Caki2 (cell line): Measurements from ENCODE around the gene SPACA9. TPM values are rescaled to one million over a fixed set of nuclear protein-coding genes. Genes with fewer than 3 reads are reported as not detected.

Source experiments
- DNase-seq: peaks from one replicate; pipeline ENCODE4 v3.0.0-alpha.2; 2015; ENCODE audit warnings: low read depth
- in situ Hi-C: cut with HindIII; loops from 2 replicates; pipeline ENCODE4 v1.10.0; 2016; ENCODE audit warnings: low sequenced_read_pairs, low pct_unique_long_range_greater_than_20kb, mixed read lengths
- total RNA-seq: library from RNA; depleted of rRNA; stranded (reverse); fragments of >200 nt; shearing (Covaris generic); gene quantifications from 2 replicates; pipeline ENCODE4 v1.2.3, GENCODE V29; 2014; ENCODE audit warnings: low replicate concordance

SPACA9 gene
- total RNA-seq, 1 experiment from 2014 or later, result 2.2 TPM

DNA sequence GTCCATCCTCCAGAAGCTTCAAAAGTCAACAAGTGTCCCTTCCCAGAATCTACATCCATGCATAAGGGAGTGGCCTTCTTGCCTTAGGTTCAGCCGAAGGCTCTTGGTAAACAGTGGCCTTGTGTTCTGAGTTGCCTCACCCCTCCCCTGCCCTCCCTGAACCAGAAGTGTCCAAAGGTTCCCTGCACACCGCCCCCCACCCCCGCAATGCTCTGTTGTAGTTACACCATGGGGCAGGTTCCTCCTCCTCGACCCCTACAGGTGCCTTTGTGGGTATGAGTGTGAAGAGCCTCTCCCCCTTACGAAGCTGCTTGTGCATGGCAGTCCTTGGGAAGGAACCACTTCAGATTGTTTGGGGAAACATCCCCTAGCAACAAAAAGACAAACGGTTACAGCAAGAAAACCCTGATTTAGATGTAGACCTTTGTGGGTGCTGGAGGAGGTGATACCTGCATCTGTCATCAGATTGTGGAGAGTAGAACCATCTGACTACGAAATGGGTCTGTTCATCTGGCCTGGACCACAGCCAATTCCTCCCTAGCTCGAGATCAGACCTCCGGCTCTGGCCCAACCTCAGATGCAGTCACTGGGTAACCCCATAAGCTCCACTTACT, 7.1 kb downstream of the SPACA9 start:
- in situ Hi-C loops, result no loop called here
- no peak for DNase-seq

DNA sequence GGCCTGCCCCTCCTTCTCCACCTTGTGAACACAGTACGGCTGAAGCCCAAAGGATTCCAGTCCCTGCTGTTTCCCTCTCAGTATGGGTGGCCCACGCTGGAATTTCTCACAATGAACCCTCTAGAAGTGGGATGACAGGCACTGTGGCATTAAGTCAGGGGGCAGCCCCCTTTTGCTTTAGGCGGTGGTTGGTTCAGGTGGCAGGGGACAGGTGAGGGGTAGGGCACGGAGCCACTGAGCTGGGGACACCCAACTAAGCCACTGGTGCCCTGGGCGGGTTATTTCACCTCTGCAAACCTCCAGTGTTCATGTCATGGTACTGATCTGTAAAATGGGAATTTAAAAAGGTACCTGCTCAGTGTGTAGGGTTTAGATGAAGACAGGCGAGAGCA, 7.6 kb downstream of the SPACA9 start:
- in situ Hi-C loops, result no loop called here
- no peak for DNase-seq

DNA sequence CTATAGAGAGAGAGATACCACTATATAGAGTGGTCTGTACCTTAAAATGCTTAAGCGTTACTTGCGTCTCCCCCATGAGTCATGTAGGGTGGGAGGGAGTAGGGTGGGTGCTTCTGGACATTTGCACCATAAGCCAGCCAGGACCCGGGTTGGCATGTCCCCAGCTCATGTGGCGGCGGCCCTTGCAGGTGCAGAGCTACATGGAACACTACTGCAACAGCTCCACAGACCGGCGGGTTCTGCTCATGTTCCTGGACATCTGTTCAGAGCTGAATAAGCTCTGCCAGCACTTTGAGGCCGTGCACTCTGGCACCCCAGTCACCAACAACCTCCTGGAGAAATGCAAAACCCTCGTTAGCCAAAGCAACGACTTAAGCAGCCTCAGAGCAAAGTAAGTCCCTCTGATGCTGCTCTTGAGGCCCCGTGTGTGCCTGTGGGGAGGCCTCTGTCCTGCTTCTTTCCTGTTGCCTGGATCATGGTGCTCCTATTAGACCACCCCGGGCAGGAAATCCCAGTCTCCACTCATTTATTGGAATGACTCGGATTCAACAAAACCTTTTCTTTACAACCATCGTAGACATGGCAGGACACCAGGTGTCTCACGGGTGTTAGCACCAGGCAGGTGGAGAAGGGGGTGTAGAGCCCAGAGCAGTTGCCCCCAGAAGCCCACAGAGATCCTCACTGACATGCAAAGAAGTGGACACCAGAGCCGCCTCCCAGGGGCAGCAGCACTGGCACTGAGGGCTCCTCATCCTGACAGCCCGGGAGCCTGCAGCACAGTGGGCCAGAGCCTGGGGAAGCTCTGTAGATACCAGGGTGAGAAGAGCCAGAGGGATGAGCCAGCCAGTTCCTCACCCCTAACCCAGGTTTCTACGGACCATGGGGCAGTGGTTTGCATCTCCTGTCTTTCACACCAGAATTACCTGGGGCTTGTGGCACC, 8.8 kb downstream of the SPACA9 start:
- in situ Hi-C loops, result no loop called here
- no peak for DNase-seq

DNA sequence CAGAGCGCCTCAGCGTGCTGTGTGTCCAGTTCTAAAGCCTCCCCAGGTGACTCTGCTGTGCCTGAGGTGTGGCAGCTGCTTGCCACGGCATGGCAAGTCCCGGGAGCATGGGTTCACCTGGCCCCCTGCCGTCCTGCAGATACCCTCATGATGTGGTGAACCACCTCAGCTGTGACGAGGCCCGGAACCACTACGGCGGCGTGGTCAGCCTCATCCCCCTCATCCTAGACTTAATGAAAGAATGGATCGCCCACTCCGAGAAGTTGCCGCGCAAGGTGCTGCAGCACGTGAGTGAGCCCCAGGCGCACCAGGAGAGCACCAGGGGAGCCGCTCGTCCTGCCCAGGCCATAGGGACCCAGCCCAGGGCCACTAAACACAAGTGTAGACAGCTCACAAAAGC, 9.5 kb downstream of the SPACA9 start:
- in situ Hi-C loops, result no loop called here
- no peak for DNase-seq

DNA sequence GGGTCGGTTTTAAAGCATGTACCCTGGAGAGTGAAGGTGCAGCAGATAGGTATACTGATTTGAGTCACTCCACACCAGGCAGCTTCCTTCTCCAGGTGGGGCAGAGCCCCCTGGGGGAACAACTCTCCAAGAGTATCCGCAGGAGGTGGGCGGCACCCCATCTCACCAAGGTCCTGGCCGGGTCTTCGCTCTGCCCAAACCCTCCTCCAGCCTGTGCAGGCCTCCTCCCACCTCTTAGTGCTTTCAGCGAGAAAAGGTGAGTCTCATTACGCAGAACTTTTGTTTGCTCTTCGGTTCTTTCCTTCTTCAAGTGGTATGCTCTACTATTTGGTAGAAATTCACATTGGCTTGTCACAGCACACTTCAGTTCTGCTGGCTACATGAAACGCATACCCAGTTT, 13.7 kb downstream of the SPACA9 start:
- DNase-seq, result no peak
- in situ Hi-C loops, result no loop called here

DNA sequence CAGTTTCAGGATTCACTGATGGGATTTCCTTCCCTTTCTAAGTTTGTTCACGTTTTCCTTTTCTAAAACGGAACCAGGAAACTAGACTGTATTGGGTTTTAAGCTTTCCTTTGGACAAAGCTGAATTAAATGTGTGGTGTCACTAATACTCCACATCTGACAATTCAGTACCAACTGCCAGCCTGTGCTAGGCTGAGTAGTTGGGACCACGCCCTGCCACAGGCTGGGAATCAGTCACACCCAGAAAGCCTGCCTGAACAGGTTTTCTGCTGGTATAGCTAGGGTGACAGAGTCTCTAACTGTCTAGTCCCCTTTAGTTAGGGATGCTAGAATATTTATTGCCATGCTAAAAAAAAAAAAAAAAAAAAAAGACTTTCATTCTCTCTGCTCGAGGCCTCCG, 15.6 kb downstream of the SPACA9 start:
- DNase-seq, result no peak
- in situ Hi-C loops, result no loop called here

DNA sequence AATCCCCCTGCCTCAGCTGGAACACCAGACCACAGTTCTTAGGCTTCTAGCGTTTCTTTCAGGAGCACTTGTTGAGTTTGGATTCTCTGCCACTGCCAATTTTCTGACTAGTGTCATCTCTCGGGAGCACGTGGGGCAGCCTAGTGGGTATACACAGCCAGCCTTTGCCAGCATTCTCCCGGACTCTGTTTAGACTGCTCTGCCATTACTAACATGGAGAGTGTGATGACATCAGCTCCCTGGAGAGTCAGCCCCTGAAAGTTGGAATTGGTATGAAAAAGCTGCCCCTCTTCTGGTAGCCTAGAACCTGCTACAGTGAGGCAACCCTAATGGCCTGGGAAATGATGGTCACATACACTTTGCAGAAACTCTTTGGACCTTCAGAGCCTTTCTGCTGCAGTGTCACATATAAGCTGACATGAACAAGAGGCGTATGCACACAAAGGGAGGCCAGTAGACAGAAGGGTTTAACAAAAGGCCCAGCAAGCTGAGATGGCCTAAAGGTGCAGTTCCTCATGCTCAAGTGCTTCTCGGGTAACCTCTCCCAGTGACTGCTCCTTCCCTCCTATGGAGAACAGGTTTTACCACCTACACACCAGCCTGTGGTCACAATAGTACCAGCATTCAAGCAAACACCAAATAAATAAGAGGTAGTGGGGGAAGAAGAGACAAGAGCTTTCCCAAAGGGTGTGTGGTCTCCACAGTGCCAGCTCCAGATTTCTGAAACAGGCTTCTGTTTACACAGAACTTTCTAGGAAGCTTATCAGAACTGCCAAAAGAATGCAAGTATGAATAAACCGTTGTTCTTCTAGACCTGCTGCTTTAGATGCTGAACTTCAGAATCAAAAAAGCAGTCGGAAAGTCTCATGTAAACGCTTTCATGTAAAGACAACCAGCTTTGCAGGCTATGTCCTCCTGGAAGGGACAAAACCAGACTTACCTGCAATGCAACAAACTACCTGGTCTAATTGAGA, 16.5 kb downstream of the SPACA9 start:
- no peak for DNase-seq
- in situ Hi-C loops, result no loop called here

DNA sequence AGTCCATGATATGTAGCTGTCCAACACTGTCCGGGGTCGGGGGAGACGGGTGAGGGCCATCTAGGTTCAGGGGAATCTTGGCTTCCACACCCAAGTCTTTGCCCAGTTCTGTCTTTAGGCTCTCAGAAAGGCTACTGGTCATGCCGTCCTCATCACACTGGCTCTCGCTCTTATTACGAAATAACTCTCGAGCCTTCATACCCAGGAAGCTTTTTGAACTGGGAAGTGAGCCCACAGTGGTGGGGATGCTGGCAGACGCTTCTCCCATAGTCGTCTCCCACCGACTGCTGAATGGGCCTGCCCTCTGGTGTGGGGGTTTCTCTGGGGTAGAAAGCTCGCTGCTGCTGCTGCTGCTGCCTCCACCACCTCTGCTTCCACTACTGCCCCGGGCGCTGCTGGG, 17.6 kb downstream of the SPACA9 start:
- in situ Hi-C loops, result no loop called here
- no peak for DNase-seq

DNA sequence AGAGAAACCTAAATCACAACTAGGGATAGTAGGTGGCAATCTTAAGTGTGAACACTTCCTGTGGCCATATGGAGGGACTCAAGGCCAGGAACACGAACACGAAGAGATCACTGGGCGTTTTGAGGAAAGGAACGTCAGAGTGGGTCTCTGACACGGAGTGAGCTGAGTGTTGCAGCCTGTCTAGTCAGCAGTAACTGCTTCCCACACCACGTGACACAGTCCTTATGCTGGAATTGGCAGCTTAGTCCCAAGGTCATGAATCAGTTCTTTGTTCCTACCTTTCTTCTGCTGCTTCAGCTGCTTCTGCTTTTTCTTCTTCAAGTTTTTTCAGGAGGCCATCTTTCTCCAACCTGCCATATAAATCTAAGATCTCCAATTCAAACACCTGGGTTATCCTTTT, 18.2 kb downstream of the SPACA9 start:
- in situ Hi-C loops, result no loop called here

DNA sequence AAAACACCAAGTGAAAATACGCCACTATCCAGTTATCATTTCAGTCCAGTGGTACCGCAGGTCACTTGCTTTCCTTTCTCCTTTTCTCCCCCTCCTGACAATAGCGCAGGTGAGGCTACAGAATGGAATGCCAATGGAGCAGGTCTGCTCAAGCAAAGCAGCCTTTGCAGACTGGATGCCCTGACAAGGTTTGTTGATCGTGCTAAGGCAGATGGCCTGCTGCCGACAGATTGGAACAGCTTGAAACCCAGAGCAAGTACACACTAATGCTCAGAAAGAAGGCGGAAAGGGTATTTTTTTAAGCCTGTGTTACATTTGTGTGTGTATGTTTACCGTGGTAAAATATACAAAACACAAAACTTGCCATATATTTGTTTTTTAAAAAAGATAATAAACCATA, 19.4 kb downstream of the SPACA9 start:
- in situ Hi-C loops, result no loop called here
- no peak for DNase-seq

More for the DNA sequence above, 18.2 kb downstream of the SPACA9 start:
- no peak for DNase-seq

DNA sequence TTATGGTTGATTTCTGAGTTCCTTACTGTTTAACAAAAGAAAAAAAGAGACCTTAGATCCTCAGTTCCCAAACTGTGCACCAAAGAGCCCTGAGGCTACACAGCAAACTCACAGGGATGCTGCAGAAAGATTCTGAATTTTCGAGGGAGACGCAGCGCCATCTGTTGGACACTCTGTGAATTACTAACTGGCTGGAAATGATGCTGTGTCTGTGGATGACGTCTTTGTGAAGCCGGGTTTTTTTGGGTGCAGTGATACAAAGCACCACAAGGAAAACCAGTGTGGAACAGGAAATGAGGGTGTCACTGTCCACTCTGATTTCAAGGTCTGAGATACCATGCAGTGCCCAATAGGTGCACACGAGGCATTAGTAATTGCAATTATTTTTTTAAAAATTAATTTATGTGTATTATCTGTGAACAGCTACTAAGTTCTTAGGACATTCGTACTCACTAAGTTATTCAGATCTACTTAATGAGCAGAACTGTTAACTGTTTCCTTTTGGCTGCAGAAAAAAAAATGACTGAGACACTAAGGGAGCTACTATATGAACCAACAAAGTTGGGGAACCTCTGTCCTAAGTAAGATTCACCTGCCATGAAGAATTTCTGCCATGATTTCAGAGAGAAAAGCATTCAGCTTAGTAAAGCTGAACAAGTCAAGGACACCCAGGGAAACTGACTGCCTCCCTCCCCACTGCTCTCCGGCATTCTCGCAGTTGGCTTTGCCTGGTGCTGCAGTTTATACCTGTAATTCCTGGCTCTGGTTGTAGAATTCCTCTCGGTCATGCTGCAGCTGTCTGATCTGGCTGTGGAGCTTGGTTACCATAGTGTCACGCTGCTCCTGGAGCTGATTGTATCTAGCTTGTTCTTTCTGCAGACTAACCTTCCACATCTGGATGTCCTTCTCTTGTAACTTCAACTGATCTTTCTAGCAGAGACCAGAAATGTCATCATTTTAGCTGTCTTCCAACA, 23.4 kb downstream of the SPACA9 start:
- peak; percentile 58 for DNase-seq
- in situ Hi-C loops, result no loop called here

DNA sequence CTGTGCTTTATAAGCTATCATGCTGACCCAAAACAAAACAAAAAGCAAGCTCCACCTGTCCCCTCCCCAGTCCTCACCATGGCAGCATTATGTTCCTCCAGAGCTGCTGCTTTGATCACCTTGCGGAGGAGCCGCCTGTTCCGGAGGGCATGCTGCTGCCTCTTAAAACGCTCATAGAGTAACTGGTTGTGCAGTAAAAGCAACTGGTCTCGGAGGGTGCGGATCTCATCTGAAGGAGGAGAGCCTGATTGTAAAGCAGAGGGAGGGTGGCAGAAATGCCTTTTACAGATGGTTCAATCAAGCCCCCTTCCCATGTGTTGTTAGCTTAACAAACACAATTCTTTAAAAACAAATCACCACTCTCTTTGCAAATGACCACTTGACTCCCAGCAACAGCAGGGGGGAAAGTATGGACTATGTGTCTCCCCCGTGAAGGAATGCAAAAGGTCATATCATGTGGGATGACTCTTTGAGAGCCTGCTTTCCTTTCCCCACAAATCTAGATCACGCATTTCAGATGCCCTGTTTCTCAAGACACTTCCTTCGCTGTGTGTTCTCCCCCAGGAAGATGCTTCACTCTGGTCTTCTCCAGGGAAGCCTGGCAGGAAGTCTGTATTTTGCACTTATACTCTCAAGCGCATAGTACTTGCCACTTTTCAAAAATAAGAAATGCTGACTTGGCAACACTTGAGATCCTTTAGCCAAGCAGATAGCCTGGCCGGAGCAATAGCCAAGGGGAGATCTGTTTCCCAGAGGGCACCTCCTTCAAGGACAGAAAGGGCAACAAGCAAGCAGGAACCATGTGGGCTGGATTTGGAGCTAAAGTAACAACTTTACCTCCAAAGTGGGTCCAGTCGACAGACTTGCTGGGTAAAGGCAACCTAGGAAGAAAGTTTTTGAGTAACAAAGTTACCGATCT, 25.1 kb downstream of the SPACA9 start:
- DNase-seq, result no peak
- in situ Hi-C loops, result no loop called here

DNA sequence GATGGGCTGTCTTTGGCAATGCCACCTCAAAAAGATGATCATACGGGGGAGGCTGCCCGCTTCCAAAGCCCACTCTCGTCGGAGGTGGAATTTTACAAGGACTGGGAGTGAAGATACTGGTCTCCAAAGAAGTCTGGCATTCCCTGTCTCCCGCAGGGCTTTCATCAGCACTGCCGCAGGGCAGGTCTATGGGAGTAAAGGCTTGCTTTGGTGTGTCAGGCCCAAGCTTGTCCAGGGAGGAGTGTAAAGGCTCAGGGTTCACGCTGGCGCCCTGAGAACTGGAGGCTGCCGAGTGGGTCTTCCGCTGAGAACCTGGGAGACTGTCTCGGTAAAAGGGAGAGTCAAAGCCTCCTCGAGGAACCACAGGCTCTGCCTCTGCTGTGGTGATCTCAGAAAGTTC, 27.0 kb downstream of the SPACA9 start:
- no peak for DNase-seq
- in situ Hi-C loops, result no loop called here

DNA sequence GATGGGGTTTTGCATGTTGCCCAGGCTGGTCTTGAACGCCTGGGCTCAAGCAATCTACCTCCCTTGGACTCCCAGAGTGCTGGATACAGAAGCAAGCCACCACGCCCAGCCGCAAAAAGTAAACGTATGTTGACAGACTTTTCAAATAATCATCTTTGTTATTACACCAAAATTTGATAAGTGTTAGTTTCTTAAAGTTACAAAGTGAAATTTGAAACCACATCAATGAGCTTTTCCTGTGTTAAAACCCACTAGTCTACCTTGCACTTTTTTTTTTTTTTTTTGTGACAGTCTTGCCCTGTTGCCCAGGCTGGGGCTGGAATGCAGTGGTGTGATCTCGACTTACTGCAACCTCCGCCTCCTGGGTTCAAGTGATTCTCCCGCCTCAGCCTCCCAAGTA, 29.9 kb downstream of the SPACA9 start:
- in situ Hi-C loops, result no loop called here

DNA sequence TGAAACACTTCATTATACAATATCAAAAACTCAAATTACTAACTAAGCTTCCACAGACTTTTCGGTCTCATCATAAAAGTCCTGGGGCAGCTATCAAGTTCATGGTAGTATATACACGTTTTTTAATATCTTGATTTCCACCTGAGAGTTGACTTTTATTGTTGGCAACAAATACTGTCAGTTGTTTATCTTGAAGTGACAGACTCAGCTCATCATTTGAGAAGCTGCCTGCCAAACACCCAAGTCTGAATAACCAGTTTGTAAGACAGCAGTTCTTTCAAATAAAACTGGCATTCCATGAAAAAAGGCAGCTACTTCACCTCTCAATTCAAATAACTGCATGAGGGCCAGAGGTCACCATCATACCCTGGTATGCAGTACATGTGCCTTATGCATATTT, 30.6 kb downstream of the SPACA9 start:
- in situ Hi-C loops, result no loop called here
- DNase-seq, result no peak

More for the DNA sequence above, 29.9 kb downstream of the SPACA9 start:
- no peak for DNase-seq

DNA sequence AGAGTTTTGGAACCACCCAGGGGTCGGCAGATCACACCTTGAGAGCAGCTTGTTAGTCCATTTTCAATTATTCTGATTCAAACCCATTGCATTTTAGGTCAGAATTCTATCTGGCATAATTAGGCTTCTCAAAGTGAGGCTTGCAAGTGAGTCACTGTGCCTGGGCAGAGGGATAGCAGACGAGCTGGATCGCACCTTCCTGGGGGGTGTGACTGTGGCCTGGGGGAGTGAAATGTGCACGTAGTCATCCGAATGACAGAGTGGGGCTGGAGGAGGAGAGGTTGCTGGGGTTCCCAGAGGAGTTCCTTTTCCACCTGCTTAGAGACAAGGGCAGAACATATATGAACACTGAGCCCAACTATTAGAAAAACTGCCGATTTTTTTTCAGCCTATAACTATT, 31.7 kb downstream of the SPACA9 start:
- no peak for DNase-seq
- in situ Hi-C loops, result no loop called here

DNA sequence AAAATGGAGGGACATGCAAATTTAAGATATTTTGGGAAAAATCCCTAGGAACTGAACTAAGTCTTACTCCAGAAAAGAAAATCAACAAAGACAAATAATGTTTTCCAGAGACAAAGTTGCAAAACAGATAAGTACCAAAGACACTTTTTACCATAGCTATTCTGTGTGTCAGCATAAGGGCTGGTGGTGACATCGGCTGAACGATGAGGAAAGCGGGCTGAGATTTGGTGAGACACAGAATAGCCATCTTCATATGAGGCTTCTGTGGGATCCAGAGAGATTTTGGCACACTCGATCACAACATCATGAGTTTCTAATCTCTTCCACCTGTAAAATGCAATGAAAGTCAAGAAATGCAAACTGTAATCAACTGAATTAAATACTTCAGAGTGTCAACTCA, 33.4 kb downstream of the SPACA9 start:
- no peak for DNase-seq
- in situ Hi-C loops, result no loop called here
